ENCODE data around the gene MKNK2.

Gene MKNK2

GRCh38 chr19:2053601-2054389 is 2.8 kb upstream of the MKNK2 start:
- TF ChIP-seq TEAD4 (IDR thresholded peaks at IDR 0.05) (no peak), NFIC (IDR thresholded peaks at IDR 0.05) (peak; percentile 83), RAD21 (IDR thresholded peaks at IDR 0.05; ENCODE audit: low read depth) (no peak), MAX (IDR thresholded peaks at IDR 0.05) (0 out of 2 replicates have a peak, but pooled peaks have one; percentile 13)

GRCh38 chr19:2051773-2052704 is 995 bp upstream of the MKNK2 start:
- TF ChIP-seq FOXM1 (IDR thresholded peaks at IDR 0.05; ENCODE audit: borderline replicate concordance, low read depth) (no peak), NFIC (IDR thresholded peaks at IDR 0.05) (no peak), MAX (IDR thresholded peaks at IDR 0.05) (no peak), RAD21 (IDR thresholded peaks at IDR 0.05; ENCODE audit: low read depth) (no peak), ZBTB7A (IDR thresholded peaks at IDR 0.05; ENCODE audit: low read depth) (no peak), CEBPB (IDR thresholded peaks at IDR 0.05) (no peak), TAF1 (IDR thresholded peaks at IDR 0.05; ENCODE audit: low read depth) (no peak), CREB1 (IDR thresholded peaks at IDR 0.05; ENCODE audit: low read depth) (no peak), TCF12 (IDR thresholded peaks at IDR 0.05; ENCODE audit: low read depth) (no peak)

- TF ChIP-seq TCF12 (IDR thresholded peaks at IDR 0.05; ENCODE audit: low read depth) = no peak
- 0 out of 2 replicates have a peak, but pooled peaks have one; percentile 7 for TF ChIP-seq MAX (IDR thresholded peaks at IDR 0.05)
- TF ChIP-seq CEBPB (IDR thresholded peaks at IDR 0.05) = no peak
- TF ChIP-seq ZBTB7A (IDR thresholded peaks at IDR 0.05; ENCODE audit: low read depth) = peak; percentile 87; the same call in 1 of the 2 replicates
These were observed 574 bp downstream of the MKNK2 start for GRCh38 chr19:2050349-2050990.

- TF ChIP-seq MAX (IDR thresholded peaks at IDR 0.05) (peak; percentile 4; the same call in 1 of the 2 replicates), ZBTB7A (IDR thresholded peaks at IDR 0.05; ENCODE audit: low read depth) (peak; percentile 88; the same call in 1 of the 2 replicates), RAD21 (IDR thresholded peaks at IDR 0.05; ENCODE audit: low read depth) (no peak; the same call in 1 of the 2 replicates), TCF12 (IDR thresholded peaks at IDR 0.05; ENCODE audit: low read depth) (peak; percentile 28; the same call in 1 of the 2 replicates), CEBPB (IDR thresholded peaks at IDR 0.05) (peak; percentile 79; the same call in 1 of the 2 replicates), NFIC (IDR thresholded peaks at IDR 0.05) (peak; percentile 44; the same call in 1 of the 2 replicates)
These were observed 1.2 kb downstream of the MKNK2 start for GRCh38 chr19:2049741-2050348.

- TF ChIP-seq FOXM1 (IDR thresholded peaks at IDR 0.05; ENCODE audit: borderline replicate concordance, low read depth) = no peak
- no peak for TF ChIP-seq TAF1 (IDR thresholded peaks at IDR 0.05; ENCODE audit: low read depth)
- peak; percentile 73; the same call in 1 of the 2 replicates for TF ChIP-seq EGR1 (IDR thresholded peaks at IDR 0.05)
- peak; percentile 60; the same call in 1 of the 2 replicates for TF ChIP-seq TCF12 (IDR thresholded peaks at IDR 0.05; ENCODE audit: low read depth)
- peak; percentile 58; the same call in 1 of the 2 replicates for TF ChIP-seq TEAD4 (IDR thresholded peaks at IDR 0.05)
- no peak for TF ChIP-seq YY1 (IDR thresholded peaks at IDR 0.05; ENCODE audit: low read depth)
- no peak for TF ChIP-seq RAD21 (IDR thresholded peaks at IDR 0.05; ENCODE audit: low read depth)
- TF ChIP-seq MAX (IDR thresholded peaks at IDR 0.05) = peak; percentile 16; the same call in 1 of the 2 replicates
- peak; percentile 45; the same call in 1 of the 2 replicates for TF ChIP-seq EP300 (IDR thresholded peaks at IDR 0.05; ENCODE audit: borderline replicate concordance)
- peak; percentile 49; the same call in 1 of the 2 replicates for TF ChIP-seq NFIC (IDR thresholded peaks at IDR 0.05)
- TF ChIP-seq USF1 (IDR thresholded peaks at IDR 0.05) = no peak
- no peak for TF ChIP-seq ZBTB7A (IDR thresholded peaks at IDR 0.05; ENCODE audit: low read depth)
- TF ChIP-seq CREB1 (IDR thresholded peaks at IDR 0.05; ENCODE audit: low read depth) = no peak
- no peak for TF ChIP-seq REST (IDR thresholded peaks at IDR 0.05; ENCODE audit: low read depth)
- TF ChIP-seq CEBPB (IDR thresholded peaks at IDR 0.05) = no peak
These were observed 1.9 kb downstream of the MKNK2 start for GRCh38 chr19:2048959-2049740.

All from Ishikawa (cell line).